GM21529 (cell line): ENCODE measurements around the gene LRMDA.

ENCODE experiments used
- ATAC-seq: cut with Tn5 transposase; IDR thresholded peaks from one replicate; pipeline ENCODE4 v1.9.1; 2021; ENCODE audit not compliant: unreplicated experiment

The LRMDA gene

GRCh38 chr10:75470901-75471300 lies 39.5 kb downstream of the LRMDA start:
- no peak for ATAC-seq

GRCh38 chr10:75472685-75473084 lies 41.3 kb downstream of the LRMDA start:
- no peak for ATAC-seq

- ATAC-seq, result no peak
Observed at GRCh38 chr10:75474106-75474505, 42.7 kb downstream of the LRMDA start.

- no peak for ATAC-seq
Observed at GRCh38 chr10:75475460-75476182, 44.2 kb downstream of the LRMDA start.

- ATAC-seq, result no peak
Observed at GRCh38 chr10:75476569-75476968, 45.1 kb downstream of the LRMDA start.

GRCh38 chr10:75476985-75477384 lies 45.6 kb downstream of the LRMDA start:
- no peak for ATAC-seq

GRCh38 chr10:75477680-75478079 lies 46.3 kb downstream of the LRMDA start:
- ATAC-seq, result no peak

GRCh38 chr10:75480374-75480773 lies 49.0 kb downstream of the LRMDA start:
- no peak for ATAC-seq

- no peak for ATAC-seq
Observed at GRCh38 chr10:75483188-75483587, 51.8 kb downstream of the LRMDA start.

GRCh38 chr10:75484717-75485116 lies 53.3 kb downstream of the LRMDA start:
- ATAC-seq, result no peak

GRCh38 chr10:75486591-75486990 lies 55.2 kb downstream of the LRMDA start:
- no peak for ATAC-seq

- no peak for ATAC-seq
Observed at GRCh38 chr10:75487087-75487754, 55.8 kb downstream of the LRMDA start.

GRCh38 chr10:75487755-75488125 lies 56.3 kb downstream of the LRMDA start:
- no peak for ATAC-seq

- ATAC-seq, result no peak
Observed at GRCh38 chr10:75492173-75492925, 60.9 kb downstream of the LRMDA start.

- ATAC-seq, result no peak
Observed at GRCh38 chr10:75493464-75493863, 62.0 kb downstream of the LRMDA start.

- ATAC-seq, result no peak
Observed at GRCh38 chr10:75495434-75496190, 64.2 kb downstream of the LRMDA start.

GRCh38 chr10:75496191-75496567 lies 64.8 kb downstream of the LRMDA start:
- ATAC-seq, result no peak

- no peak for ATAC-seq
Observed at GRCh38 chr10:75497997-75498883, 66.8 kb downstream of the LRMDA start.

- no peak for ATAC-seq
Observed at GRCh38 chr10:75498884-75499350, 67.5 kb downstream of the LRMDA start.

GRCh38 chr10:75499556-75500160 lies 68.2 kb downstream of the LRMDA start:
- ATAC-seq, result no peak
